CD4-positive, CD25-positive, alpha-beta regulatory T cell (primary cell): ENCODE measurements around the gene TMPRSS7. TPM values are rescaled to one million over a fixed set of nuclear protein-coding genes. Genes with fewer than 3 reads are reported as not detected.

Experiments used
- ATAC-seq, 2 donors: fragments of 150-1000 bp; cut with Tn5 transposase; one replicate each; pipeline ENCODE4 v1.10.0; 2021; ENCODE audit warnings: low read depth in 2 of 2, moderate number of reproducible peaks in 2 of 2, moderate library complexity in 1 of 2
- DNase-seq, 3 donors: peaks; one replicate each; pipeline versions ENCODE4 v3.0.0 to v3.0.0-alpha.2; 2012 to 2022; ENCODE audit warnings: mixed read lengths in 1 of 3
- H3K27ac ChIP-seq: one replicate; pipeline ENCODE4 v1.7.0; 2013; ENCODE audit warnings: mild to moderate bottlenecking, low read length; ENCODE audit not compliant: insufficient read depth, poor library complexity, severe bottlenecking
- H3K27me3 ChIP-seq: one replicate; pipeline ENCODE4 v1.7.0; 2013; ENCODE audit warnings: low read length; ENCODE audit not compliant: control insufficient read depth, insufficient read depth
- H3K36me3 ChIP-seq: one replicate; pipeline ENCODE4 v1.7.0; 2013; ENCODE audit warnings: mild to moderate bottlenecking, low read length, moderate library complexity; ENCODE audit not compliant: control insufficient read depth, insufficient read depth
- H3K4me1 ChIP-seq: 2 replicates; pipeline ENCODE4 v1.7.0; 2013; ENCODE audit warnings: mild to moderate bottlenecking, low read length; ENCODE audit not compliant: insufficient read depth, control insufficient read depth, poor library complexity, severe bottlenecking
- H3K4me3 ChIP-seq: one replicate; pipeline ENCODE4 v1.7.0; 2013; ENCODE audit warnings: low read depth, mild to moderate bottlenecking, low read length, moderate library complexity
- H3K9me3 ChIP-seq, 2 experiments: 1 replicate in 1 of 2; 2 replicates in 1 of 2; pipeline ENCODE4 v1.7.0; 2013; ENCODE audit warnings: low read length in 2 of 2, mild to moderate bottlenecking in 1 of 2, moderate library complexity in 1 of 2; ENCODE audit not compliant: control insufficient read depth in 2 of 2
- H3K27ac Mint-ChIP-seq, 3 donors: one replicate each; pipeline ENCODE4 v1.8.0; 2020 to 2022; ENCODE audit warnings: mild to moderate bottlenecking in 3 of 3, mixed read lengths in 3 of 3, moderate library complexity in 2 of 3
- H3K27me3 Mint-ChIP-seq: one replicate; pipeline ENCODE4 v1.8.0; 2022; ENCODE audit warnings: mild to moderate bottlenecking, mixed read lengths
- H3K36me3 Mint-ChIP-seq: one replicate; pipeline ENCODE4 v1.8.0; 2020; ENCODE audit warnings: mixed read lengths
- H3K4me1 Mint-ChIP-seq, 4 donors: one replicate each; pipeline ENCODE4 v1.8.0; 2020 to 2022; ENCODE audit warnings: mixed read lengths in 4 of 4, mild to moderate bottlenecking in 1 of 4
- H3K4me3 Mint-ChIP-seq, 4 donors: one replicate each; pipeline ENCODE4 v1.8.0; 2020 to 2022; ENCODE audit warnings: mild to moderate bottlenecking in 4 of 4, mixed read lengths in 4 of 4, moderate library complexity in 3 of 4
- H3K9me3 Mint-ChIP-seq, 7 donors: one replicate each; pipeline ENCODE4 v1.8.0; 2020 to 2022; ENCODE audit warnings: mixed read lengths in 7 of 7, mild to moderate bottlenecking in 3 of 7, moderate library complexity in 2 of 7
- polyA plus RNA-seq, 4 donors: library from polyadenylated mRNA; unstranded; fragments of 300-500 nt; fragmentation: Illumina TruSeq; gene quantifications; one replicate each; pipeline ENCODE4 v1.2.3, GENCODE V29; 2021
- total RNA-seq: library from RNA; stranded (reverse); gene quantifications from one replicate; pipeline ENCODE4 v1.2.3, GENCODE V29; 2022

TMPRSS7 gene
- not detected for total RNA-seq
- polyA plus RNA-seq, result not detected

DNA sequence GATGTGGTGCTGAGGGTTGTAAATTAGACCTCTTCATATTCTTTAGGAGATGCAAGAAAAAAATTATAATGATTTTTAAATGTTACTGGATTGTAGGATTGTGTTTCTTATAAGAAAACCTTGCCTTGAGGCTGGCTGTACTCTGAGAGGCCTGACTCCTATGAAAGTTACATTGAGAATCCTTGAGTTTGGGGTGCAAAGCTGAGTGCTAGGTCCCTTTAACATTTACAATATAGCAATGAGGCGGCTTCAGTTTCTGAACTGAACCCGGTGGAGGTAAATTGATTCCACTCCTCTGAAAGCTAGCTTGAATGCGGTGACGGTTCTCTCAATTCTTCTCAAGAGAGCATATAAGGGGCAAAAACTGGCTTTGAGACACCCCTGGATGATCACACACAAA lies at the start of gene TMPRSS7:
TSS of gene TMPRSS7 (plus strand) at position 301 of the 400 bp plus-strand sequence. CDS start 110 bp downstream, outside the sequence.
- H3K27ac ChIP-seq, result no peak within 1 kb of the TSS
- Mint-ChIP-seq H3K36me3 (no peaks in the 10 kb centered on the region), H3K4me1 (no peaks in the 10 kb centered on the region), H3K4me3 (no peak within 1 kb of the TSS), H3K9me3 (peaks cover 0 to 12% (median 0%) of the 10 kb centered on the region in 7 donors), H3K27ac (no peak within 1 kb of the TSS), H3K27me3 (peaks cover 12% of the 10 kb centered on the region)
- ATAC-seq (no peak), DNase-seq (no peak)
- H3K4me3 ChIP-seq, result no peak within 1 kb of the TSS
- no peaks in the 10 kb centered on the region for H3K9me3 ChIP-seq
- H3K4me1 ChIP-seq, result no peaks in the 10 kb centered on the region
- peaks cover 6% of the 10 kb centered on the region for H3K27me3 ChIP-seq
- H3K36me3 ChIP-seq, result no peaks in the 10 kb centered on the region

DNA sequence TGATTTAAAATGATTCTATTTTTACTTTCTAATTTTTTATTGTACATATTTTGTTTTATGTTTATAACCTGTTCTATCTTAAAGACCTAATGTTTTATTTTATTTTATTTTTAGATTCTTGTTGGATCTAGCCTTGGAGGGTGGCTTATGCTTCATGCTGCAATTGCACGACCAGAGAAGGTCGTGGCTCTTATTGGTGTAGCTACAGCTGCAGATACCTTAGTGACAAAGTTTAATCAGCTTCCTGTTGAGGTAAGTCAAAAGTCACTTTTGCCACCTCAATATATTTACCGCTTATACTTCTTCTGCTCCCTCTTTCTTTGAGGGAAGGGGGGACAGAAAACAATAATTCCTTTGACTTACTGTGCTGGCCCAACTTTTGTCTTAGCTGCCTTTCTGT lies 47.7 kb upstream of the TMPRSS7 start:
- Histone ChIP-seq H3K36me3 (peaks cover 41% of the 10 kb centered on the region), H3K4me3 (no peak overlapping the region), H3K9me3 (no peaks in the 10 kb centered on the region), H3K4me1 (peaks cover 9% of the 10 kb centered on the region), H3K27ac (no peak overlapping the region), H3K27me3 (no peaks in the 10 kb centered on the region)
- Mint-ChIP-seq H3K9me3 (no peaks in the 10 kb centered on the region), H3K27ac (peak overlapping the region in 1 of 3 donors; percentile 43), H3K27me3 (no peaks in the 10 kb centered on the region), H3K4me1 (peaks cover 45 to 59% (median 57%) of the 10 kb centered on the region in 4 donors), H3K4me3 (no peak overlapping the region), H3K36me3 (peaks cover 26% of the 10 kb centered on the region)
- no peak for ATAC-seq
- no peak for DNase-seq

DNA sequence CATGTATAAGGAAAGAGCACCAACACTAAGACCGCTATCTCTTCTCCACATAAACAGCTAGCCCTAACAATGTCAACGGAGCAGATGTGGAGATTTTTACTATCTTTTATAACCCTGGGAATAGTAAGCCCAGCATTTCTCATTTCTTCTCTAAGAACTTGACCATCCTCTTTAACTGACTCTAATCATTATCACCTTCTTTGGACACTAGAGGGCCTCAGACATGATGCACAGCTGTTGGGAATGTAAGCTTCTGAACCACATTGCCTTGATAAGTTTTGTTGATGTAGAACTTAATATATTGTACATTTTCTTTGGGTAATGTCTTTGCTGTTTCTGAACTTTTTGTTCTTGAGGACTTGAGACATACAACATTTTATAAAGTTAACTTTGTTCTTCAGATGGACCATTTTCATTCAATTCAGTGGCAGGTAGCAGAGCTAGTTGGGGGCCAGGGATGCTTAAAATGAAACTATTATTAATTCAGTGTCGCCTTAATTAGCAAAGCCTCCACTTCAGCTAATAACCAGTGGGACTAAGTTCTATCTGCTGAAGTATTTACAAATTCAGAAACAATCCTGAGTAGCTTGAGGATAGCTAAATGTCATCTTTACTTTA lies 45.4 kb upstream of the TMPRSS7 start:
- Mint-ChIP-seq H3K27me3 (no peaks in the 10 kb centered on the region), H3K9me3 (no peaks in the 10 kb centered on the region), H3K36me3 (peaks cover 35% of the 10 kb centered on the region), H3K4me1 (peaks cover 27 to 42% (median 36%) of the 10 kb centered on the region in 4 donors), H3K27ac (no peak overlapping the region), H3K4me3 (peak overlapping the region in 2 of 4 donors; percentile 36 to 55)
- DNase-seq, result peak in 1 of 3 donors; percentile 68
- no peak overlapping the region for H3K27ac ChIP-seq
- H3K27me3 ChIP-seq, result no peaks in the 10 kb centered on the region
- H3K9me3 ChIP-seq, result no peaks in the 10 kb centered on the region
- H3K4me1 ChIP-seq, result peaks cover 5% of the 10 kb centered on the region
- H3K36me3 ChIP-seq, result peaks cover 59% of the 10 kb centered on the region
- peak; percentile 81 for ATAC-seq
- peak overlapping the region; percentile 4 for H3K4me3 ChIP-seq

- Mint-ChIP-seq H3K9me3 (peaks cover 0 to 1% (median 0%) of the 10 kb centered on the region in 7 donors), H3K4me1 (peaks cover 7 to 18% (median 9%) of the 10 kb centered on the region in 4 donors), H3K4me3 (no peak overlapping the region), H3K27ac (no peak overlapping the region), H3K27me3 (no peaks in the 10 kb centered on the region), H3K36me3 (peaks cover 21% of the 10 kb centered on the region)
- Histone ChIP-seq H3K9me3 (no peaks in the 10 kb centered on the region), H3K4me1 (no peaks in the 10 kb centered on the region), H3K27me3 (no peaks in the 10 kb centered on the region), H3K4me3 (no peak overlapping the region), H3K27ac (no peak overlapping the region), H3K36me3 (peaks cover 43% of the 10 kb centered on the region)
- DNase-seq (no peak), ATAC-seq (no peak)
Measured at GRCh38 chr3:111993038-111993437, 41.5 kb upstream of the TMPRSS7 start.

DNA sequence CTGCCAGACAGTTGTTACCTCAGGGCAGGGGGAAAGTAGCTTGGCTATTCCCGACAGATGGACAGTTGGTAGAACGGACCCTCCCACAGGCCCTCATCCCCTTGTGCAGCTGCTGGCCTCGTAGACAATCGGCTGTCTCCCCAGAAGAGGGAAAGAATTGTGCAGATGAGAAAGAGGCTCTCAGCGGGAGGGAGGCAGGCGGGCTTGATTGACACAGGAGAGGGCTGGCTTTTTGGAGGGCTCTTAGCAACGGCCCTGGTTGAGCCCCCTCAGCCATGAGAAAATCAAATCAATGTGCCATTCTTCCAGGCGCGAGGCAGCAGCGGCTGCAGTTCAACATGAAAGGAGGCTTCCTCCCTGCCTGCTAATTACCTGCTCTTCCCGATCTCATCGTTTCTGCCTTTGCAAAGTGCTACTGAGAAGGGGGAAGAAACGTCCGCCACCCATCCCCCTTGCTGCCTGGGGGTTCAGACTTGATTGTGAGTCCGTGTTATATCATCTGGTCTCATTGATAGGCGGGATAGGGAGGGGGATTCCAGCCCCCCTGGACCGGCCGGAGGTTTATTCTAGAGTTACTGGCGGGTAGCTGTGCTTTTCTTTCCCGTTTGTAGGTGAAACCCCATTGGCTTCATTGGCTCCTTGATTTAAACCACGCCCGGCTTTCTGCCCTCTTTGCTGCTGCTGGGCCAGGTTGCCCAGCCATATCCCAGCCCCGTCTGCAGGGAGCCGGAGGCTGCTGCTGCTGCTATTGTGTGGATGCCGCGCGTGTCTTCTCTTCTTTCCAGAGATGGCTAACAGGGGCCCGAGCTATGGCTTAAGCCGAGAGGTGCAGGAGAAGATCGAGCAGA lies 35.7 kb upstream of the TMPRSS7 start, which contains the start of gene TAGLN3:
TSS of gene TAGLN3 (plus strand) at position 287 of the 848 bp plus-strand sequence. CDS start at position 788, 501 bp downstream.
- H3K4me3 ChIP-seq, result peak within 1 kb of the TSS; percentile 32
- H3K36me3 Mint-ChIP-seq, result peaks cover 6% of the 10 kb centered on the region
- peaks cover 13% of the 10 kb centered on the region for H3K4me1 ChIP-seq
- H3K9me3 ChIP-seq, result no peaks in the 10 kb centered on the region
- peaks cover 13 to 23% (median 19%) of the 10 kb centered on the region in 4 donors for H3K4me1 Mint-ChIP-seq
- H3K4me3 Mint-ChIP-seq, result peak within 1 kb of the TSS; percentile 53 to 80 (median 72)
- no peaks in the 10 kb centered on the region for H3K27me3 Mint-ChIP-seq
- peaks cover 1% of the 10 kb centered on the region for H3K36me3 ChIP-seq
- H3K9me3 Mint-ChIP-seq, result peaks cover 0 to 1% (median 0%) of the 10 kb centered on the region in 7 donors
- ATAC-seq (peak in 1 of 2 donors; percentile 7), DNase-seq (no peak)
- no peaks in the 10 kb centered on the region for H3K27me3 ChIP-seq
- no peak within 1 kb of the TSS for H3K27ac Mint-ChIP-seq
- no peak within 1 kb of the TSS for H3K27ac ChIP-seq

DNA sequence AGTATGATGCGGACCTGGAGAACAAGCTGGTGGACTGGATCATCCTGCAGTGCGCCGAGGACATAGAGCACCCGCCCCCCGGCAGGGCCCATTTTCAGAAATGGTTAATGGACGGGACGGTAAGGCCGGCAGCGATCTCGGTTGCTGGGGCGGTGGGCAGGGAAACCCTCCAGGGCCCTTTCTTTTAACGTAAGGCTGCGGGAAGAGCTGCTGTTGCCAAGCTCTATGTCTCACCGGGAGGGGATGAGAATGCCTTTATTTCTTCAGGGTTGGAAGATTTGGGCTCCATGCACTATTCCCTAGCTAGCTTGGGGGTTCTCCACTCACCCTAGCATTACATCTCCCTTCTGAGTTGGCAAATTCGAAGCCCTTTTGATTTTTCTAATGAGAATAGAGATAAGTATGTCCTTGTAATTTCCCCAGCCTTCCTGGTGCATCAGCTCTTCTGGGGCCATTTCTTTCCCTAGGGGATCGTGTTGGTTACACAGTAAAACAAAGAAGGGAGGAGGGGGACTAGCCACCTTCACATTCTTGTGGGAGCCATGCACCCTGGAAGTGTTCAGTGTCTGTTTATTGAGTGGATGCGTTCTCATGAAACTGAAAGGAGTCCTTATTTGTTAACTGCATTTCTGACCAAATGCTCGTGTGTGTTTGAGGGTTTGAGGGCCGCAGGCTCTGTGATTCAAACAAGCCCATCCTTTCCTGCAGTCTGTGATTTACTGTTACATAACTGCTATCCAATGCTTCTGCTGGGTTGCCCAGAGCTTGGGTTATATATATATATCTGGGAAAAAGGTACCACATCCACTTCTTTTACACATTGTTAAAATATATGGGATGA lies 34.8 kb upstream of the TMPRSS7 start:
- Histone ChIP-seq H3K27me3 (no peaks in the 10 kb centered on the region), H3K4me3 (no peak overlapping the region), H3K9me3 (no peaks in the 10 kb centered on the region), H3K36me3 (no peaks in the 10 kb centered on the region), H3K27ac (no peak overlapping the region), H3K4me1 (peaks cover 13% of the 10 kb centered on the region)
- peaks cover 13 to 30% (median 23%) of the 10 kb centered on the region in 4 donors for H3K4me1 Mint-ChIP-seq
- ATAC-seq (no peak), DNase-seq (no peak)
- H3K36me3 Mint-ChIP-seq, result peaks cover 6% of the 10 kb centered on the region
- no peaks in the 10 kb centered on the region for H3K27me3 Mint-ChIP-seq
- peak overlapping the region in 3 of 4 donors; percentile 53 to 80 (median 79) for H3K4me3 Mint-ChIP-seq
- peaks cover 0 to 1% (median 0%) of the 10 kb centered on the region in 7 donors for H3K9me3 Mint-ChIP-seq
- H3K27ac Mint-ChIP-seq, result no peak overlapping the region

DNA sequence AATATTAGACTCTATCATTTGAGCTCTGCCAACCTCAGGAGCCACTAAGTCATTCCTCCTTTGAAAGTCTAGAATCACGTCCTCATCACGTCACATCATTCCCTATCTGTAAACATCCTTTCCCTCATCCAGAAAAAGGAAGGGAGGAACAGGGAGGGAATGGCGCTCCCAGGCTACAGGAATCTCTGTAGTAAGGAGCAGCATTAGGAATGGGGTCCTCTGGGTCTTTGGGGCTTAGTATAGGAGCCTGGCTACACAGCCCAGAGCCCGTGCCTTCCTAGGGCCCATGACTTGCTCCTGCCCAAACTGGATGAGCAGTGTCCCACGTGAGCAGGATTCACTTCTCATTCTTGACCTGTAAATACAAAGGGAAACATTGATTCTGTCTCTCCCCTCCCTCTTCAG lies 34.2 kb upstream of the TMPRSS7 start:
- no peak for ATAC-seq
- no peak overlapping the region for H3K4me3 Mint-ChIP-seq
- H3K36me3 Mint-ChIP-seq, result peaks cover 3% of the 10 kb centered on the region
- no peak for DNase-seq
- no peaks in the 10 kb centered on the region for H3K9me3 ChIP-seq
- H3K27ac ChIP-seq, result no peak overlapping the region
- no peaks in the 10 kb centered on the region for H3K27me3 ChIP-seq
- no peaks in the 10 kb centered on the region for H3K27me3 Mint-ChIP-seq
- H3K36me3 ChIP-seq, result no peaks in the 10 kb centered on the region
- peaks cover 13 to 30% (median 27%) of the 10 kb centered on the region in 4 donors for H3K4me1 Mint-ChIP-seq
- no peak overlapping the region for H3K4me3 ChIP-seq
- H3K4me1 ChIP-seq, result peaks cover 13% of the 10 kb centered on the region
- H3K9me3 Mint-ChIP-seq, result no peaks in the 10 kb centered on the region
- no peak overlapping the region for H3K27ac Mint-ChIP-seq
